HepG2 (cell line): ENCODE results near the gene IDUA. TPM values are rescaled to one million over a fixed set of nuclear protein-coding genes. Genes with fewer than 3 reads are reported as not detected.

ENCODE experiments used
- ARID3A ChIP-seq: IDR thresholded peaks from 2 replicates; pipeline ENCODE4 v1.6.1; 2012; ENCODE audit warnings: low read depth, low read length, improper control_type of control experiment
- ATF6 ChIP-seq: sonication (generic); formaldehyde crosslinking; conservative IDR thresholded peaks from 2 replicates; pipeline ENCODE4 v1.4.0; 2020; ENCODE audit warnings: missing genetic modification reagents
- BATF2 ChIP-seq: sonication (generic); formaldehyde crosslinking; IDR thresholded peaks from 2 replicates; pipeline ENCODE4 v1.8.0; 2022; ENCODE audit warnings: mild to moderate bottlenecking, missing genetic modification reagents, moderate library complexity
- HMG20B ChIP-seq: conservative IDR thresholded peaks from 2 replicates; pipeline ENCODE4 v1.6.1; 2016; ENCODE audit warnings: missing genetic modification reagents, missing compliant biosample characterization
- HNRNPLL ChIP-seq: fragments of 200-400 bp; formaldehyde crosslinking; IDR thresholded peaks from 2 replicates; pipeline ENCODE4 v1.6.1; 2017; ENCODE audit warnings: mild to moderate bottlenecking, low read depth, low read length; ENCODE audit not compliant: poor library complexity, severe bottlenecking
- IRF2 ChIP-seq: IDR thresholded peaks from 2 replicates; pipeline ENCODE4 v1.6.1; 2018; ENCODE audit warnings: missing genetic modification reagents, missing compliant biosample characterization
- MAZ ChIP-seq, 2 experiments: sonication (generic) in 1 of 2; formaldehyde crosslinking in 1 of 2; IDR thresholded peaks; 2 replicates each; pipeline versions ENCODE4 v1.5.0 to v1.6.1; 2012 to 2020; ENCODE audit warnings: low read depth in 2 of 2, mild to moderate bottlenecking in 2 of 2, borderline replicate concordance in 1 of 2, improper control_type of control experiment in 1 of 2, low read length in 1 of 2, missing genetic modification reagents in 1 of 2, moderate library complexity in 1 of 2
- MBNL3 ChIP-seq: fragments of 250-450 bp; sonication (Bioruptor Pico); conservative IDR thresholded peaks from 2 replicates; pipeline ENCODE4 v1.8.0; 2022; ENCODE audit warnings: mild to moderate bottlenecking, inconsistent platforms
- MED1 ChIP-seq: sonication (generic); formaldehyde crosslinking; IDR thresholded peaks from 2 replicates; pipeline ENCODE4 v1.4.0; 2020; ENCODE audit warnings: missing genetic modification reagents
- MEIS2 ChIP-seq: sonication (generic); formaldehyde crosslinking; IDR thresholded peaks from 2 replicates; pipeline ENCODE4 v1.9.0; 2021; ENCODE audit warnings: mild to moderate bottlenecking, missing genetic modification reagents
- MZF1 ChIP-seq: sonication (generic); formaldehyde crosslinking; IDR thresholded peaks from 2 replicates; pipeline ENCODE4 v1.8.1; 2023; ENCODE audit warnings: mild to moderate bottlenecking, missing genetic modification reagents, borderline replicate concordance
- NFYB ChIP-seq: sonication (generic); formaldehyde crosslinking; IDR thresholded peaks from 2 replicates; pipeline ENCODE4 v1.4.0; 2020; ENCODE audit warnings: missing genetic modification reagents
- RFXAP ChIP-seq: sonication (generic); formaldehyde crosslinking; IDR thresholded peaks from 2 replicates; pipeline ENCODE4 v1.4.0; 2020; ENCODE audit warnings: missing genetic modification reagents, borderline replicate concordance
- SMC3 ChIP-seq: IDR thresholded peaks from 2 replicates; pipeline ENCODE4 v1.6.1; 2011; ENCODE audit warnings: low read length, improper control_type of control experiment
- SNAI1 ChIP-seq: sonication (generic); formaldehyde crosslinking; IDR thresholded peaks from 2 replicates; pipeline ENCODE4 v1.5.0; 2020; ENCODE audit warnings: mild to moderate bottlenecking, missing genetic modification reagents, borderline replicate concordance
- ZBTB25 ChIP-seq: IDR thresholded peaks from 2 replicates; pipeline ENCODE4 v1.6.1; 2018; ENCODE audit warnings: missing genetic modification reagents
- ZBTB39 ChIP-seq: sonication (generic); formaldehyde crosslinking; IDR thresholded peaks from 2 replicates; pipeline ENCODE4 v1.5.0; 2020; ENCODE audit warnings: missing genetic modification reagents
- ZBTB42 ChIP-seq: sonication (generic); formaldehyde crosslinking; IDR thresholded peaks from 2 replicates; pipeline ENCODE4 v1.5.0; 2020; ENCODE audit warnings: mild to moderate bottlenecking, missing genetic modification reagents
- ZFX ChIP-seq: sonication (generic); formaldehyde crosslinking; IDR thresholded peaks from 2 replicates; pipeline ENCODE4 v1.4.0; 2020; ENCODE audit warnings: mild to moderate bottlenecking, low read depth, missing genetic modification reagents, moderate library complexity
- ZNF138 ChIP-seq: sonication (generic); formaldehyde crosslinking; IDR thresholded peaks from 2 replicates; pipeline ENCODE4 v1.5.0; 2020; ENCODE audit warnings: mild to moderate bottlenecking, low read depth, missing genetic modification reagents
- ZNF547 ChIP-seq: sonication (generic); formaldehyde crosslinking; IDR thresholded peaks from 2 replicates; pipeline ENCODE4 v1.5.1; 2020; ENCODE audit warnings: mild to moderate bottlenecking, missing genetic modification reagents
- ZNF749 ChIP-seq: sonication (generic); formaldehyde crosslinking; IDR thresholded peaks from 2 replicates; pipeline ENCODE4 v1.8.0; 2022; ENCODE audit warnings: mild to moderate bottlenecking, missing genetic modification reagents, moderate library complexity, borderline replicate concordance
- polyA plus RNA-seq, 8 experiments: library from polyadenylated mRNA; depleted of rRNA in 3 of 8; stranded (reverse) in 7 of 8; unstranded in 1 of 8; fragments of >200 nt; fragmentation: Illumina TruSeq in 4 of 8; extraction: Trizol in 4 of 8; gene quantifications; 2 replicates each; pipeline versions ENCODE4 v1.2.1 to v1.2.3, GENCODE V29; 2011 to 2016; ENCODE audit warnings: low read depth in 4 of 8, missing spikeins in 1 of 8, mixed read lengths in 1 of 8; ENCODE audit not compliant: insufficient read depth in 1 of 8
- total RNA-seq, 5 experiments: library from RNA; depleted of rRNA; stranded (reverse); fragments of >200 nt; fragmentation: Illumina TruSeq; extraction: Trizol; gene quantifications; 2 replicates each; pipeline ENCODE4 v1.2.3, GENCODE V29; 2016; ENCODE audit warnings: low read depth in 1 of 5

The IDUA gene
- total and polyA plus RNA-seq, 2 of the 13 experiments (the other 11 are each of a cell fraction or from before 2014, with no cell fraction given): 0.77 to 1.0 TPM

- TF ChIP-seq ATF6 (CRISPR knock-in tag): no peak
- TF ChIP-seq SMC3: no peak
- TF ChIP-seq NFYB (CRISPR knock-in tag): no peak
- TF ChIP-seq SNAI1 (CRISPR knock-in tag): no peak
- TF ChIP-seq ZNF749 (CRISPR knock-in tag): no peak
- no peak for TF ChIP-seq MED1
- TF ChIP-seq RFXAP (CRISPR knock-in tag): no peak
- no peak for TF ChIP-seq IRF2
- TF ChIP-seq MAZ (IDR thresholded peaks at IDR 0.05; ENCODE audit: borderline replicate concordance, low read depth, low read length): no peak
- TF ChIP-seq MAZ (CRISPR knock-in tag; IDR thresholded peaks at IDR 0.05; ENCODE audit: low read depth): no peak
- TF ChIP-seq ZNF138: no peak
- TF ChIP-seq ZNF547 (CRISPR knock-in tag): peak; percentile 35
- no peak for TF ChIP-seq ARID3A
- TF ChIP-seq ZBTB39 (CRISPR knock-in tag): no peak
- TF ChIP-seq MEIS2: no peak
- TF ChIP-seq HNRNPLL: peak; percentile 11
- peak; percentile 43; the same call in 1 of the 2 replicates for TF ChIP-seq ZFX
- no peak for TF ChIP-seq HMG20B (CRISPR knock-in tag)
- TF ChIP-seq MBNL3: no peak
- TF ChIP-seq ZBTB25 (CRISPR knock-in tag): no peak
- no peak for TF ChIP-seq BATF2
- no peak for TF ChIP-seq ZBTB42 (CRISPR knock-in tag)
- no peak for TF ChIP-seq MZF1 (CRISPR knock-in tag)
These were observed 14.0 kb upstream of the IDUA start (continued) for GRCh38 chr4:972651-973424.
